ENCODE data around the gene POLR2F. TPM values are rescaled to one million over a fixed set of nuclear protein-coding genes. Genes with fewer than 3 reads are reported as not detected.
A peak's percentile ranks its signal among the peaks of the same experiment; 100 is the strongest.

POLR2F gene
- total and polyA plus RNA-seq, 9 of the 15 experiments (the other 6 are each of a cell fraction or from before 2014, with no cell fraction given), result 98.9 to 410 (median 168) TPM

DNA sequence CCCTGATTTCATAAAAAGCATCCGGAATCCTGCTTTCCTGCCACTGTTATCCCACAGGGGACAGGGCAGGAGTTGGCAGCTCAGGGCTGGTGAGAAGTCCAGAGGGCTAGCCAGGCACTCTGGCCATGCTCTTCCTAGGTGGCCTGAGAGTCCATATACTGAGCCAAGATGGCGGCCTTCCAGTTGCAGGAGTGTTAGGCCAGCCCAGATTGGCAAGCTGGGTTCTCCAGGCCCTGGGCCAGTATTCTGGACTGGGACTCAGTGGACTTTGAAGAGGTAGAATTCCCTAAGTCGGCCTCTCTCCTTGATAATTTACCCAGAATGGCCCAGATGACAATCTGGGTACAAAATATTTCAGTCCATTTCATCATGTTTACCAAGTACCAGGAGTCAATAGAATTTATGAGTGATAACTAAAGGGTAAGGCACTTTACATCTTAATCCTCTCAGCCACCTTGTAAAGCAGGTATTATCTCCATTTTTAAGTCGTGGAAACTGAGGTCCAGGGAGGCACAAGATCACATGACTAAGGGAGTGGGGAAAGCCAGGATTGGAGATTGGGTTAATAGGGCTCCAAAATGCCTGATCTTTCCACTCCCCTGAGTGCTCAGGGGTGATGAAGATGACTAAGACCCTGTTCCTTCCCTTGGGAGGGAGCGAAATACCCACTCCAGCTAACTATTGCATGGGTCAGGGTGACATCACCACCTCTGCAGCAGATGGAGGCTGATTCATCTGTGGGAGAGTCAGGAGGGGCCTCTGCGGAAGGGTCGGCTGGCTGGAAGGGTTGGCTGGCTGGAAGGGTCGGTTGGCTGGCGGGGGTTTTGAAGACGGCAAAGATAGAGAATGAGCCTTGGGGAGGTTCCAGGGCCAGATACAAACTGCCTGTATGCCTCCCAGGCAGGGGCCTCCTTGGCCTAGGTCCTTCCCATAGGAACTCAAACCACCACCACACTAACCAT lies 48.6 kb upstream of the POLR2F start (continued):
- TF ChIP-seq, protein P1, sequence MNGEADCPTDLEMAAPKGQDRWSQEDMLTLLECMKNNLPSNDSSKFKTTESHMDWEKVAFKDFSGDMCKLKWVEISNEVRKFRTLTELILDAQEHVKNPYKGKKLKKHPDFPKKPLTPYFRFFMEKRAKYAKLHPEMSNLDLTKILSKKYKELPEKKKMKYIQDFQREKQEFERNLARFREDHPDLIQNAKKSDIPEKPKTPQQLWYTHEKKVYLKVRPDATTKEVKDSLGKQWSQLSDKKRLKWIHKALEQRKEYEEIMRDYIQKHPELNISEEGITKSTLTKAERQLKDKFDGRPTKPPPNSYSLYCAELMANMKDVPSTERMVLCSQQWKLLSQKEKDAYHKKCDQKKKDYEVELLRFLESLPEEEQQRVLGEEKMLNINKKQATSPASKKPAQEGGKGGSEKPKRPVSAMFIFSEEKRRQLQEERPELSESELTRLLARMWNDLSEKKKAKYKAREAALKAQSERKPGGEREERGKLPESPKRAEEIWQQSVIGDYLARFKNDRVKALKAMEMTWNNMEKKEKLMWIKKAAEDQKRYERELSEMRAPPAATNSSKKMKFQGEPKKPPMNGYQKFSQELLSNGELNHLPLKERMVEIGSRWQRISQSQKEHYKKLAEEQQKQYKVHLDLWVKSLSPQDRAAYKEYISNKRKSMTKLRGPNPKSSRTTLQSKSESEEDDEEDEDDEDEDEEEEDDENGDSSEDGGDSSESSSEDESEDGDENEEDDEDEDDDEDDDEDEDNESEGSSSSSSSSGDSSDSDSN (IDR thresholded peaks at IDR 0.05; ENCODE audit: borderline replicate concordance in 1 of 2, low read depth in 2 of 2, low read length in 2 of 2), result 0 out of 4 replicates have a peak, but pooled peaks of 1 of the 2 experiments have one; percentile 44
- no peak; the same call in 1 of the 2 replicates for TF ChIP-seq HDAC8 (tag; IDR thresholded peaks at IDR 0.05)
- TF ChIP-seq, protein P2, sequence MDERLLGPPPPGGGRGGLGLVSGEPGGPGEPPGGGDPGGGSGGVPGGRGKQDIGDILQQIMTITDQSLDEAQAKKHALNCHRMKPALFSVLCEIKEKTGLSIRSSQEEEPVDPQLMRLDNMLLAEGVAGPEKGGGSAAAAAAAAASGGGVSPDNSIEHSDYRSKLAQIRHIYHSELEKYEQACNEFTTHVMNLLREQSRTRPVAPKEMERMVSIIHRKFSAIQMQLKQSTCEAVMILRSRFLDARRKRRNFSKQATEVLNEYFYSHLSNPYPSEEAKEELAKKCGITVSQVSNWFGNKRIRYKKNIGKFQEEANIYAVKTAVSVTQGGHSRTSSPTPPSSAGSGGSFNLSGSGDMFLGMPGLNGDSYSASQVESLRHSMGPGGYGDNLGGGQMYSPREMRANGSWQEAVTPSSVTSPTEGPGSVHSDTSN (CRISPR knock-in tag; IDR thresholded peaks at IDR 0.05; ENCODE audit: low read depth), result no peak
- TF ChIP-seq, protein P2 (tag; conservative IDR thresholded peaks at IDR 0.05; ENCODE audit: low read depth), result 0 out of 2 replicates have a peak, but pooled peaks have one; percentile 12
- TF ChIP-seq, protein P3, sequence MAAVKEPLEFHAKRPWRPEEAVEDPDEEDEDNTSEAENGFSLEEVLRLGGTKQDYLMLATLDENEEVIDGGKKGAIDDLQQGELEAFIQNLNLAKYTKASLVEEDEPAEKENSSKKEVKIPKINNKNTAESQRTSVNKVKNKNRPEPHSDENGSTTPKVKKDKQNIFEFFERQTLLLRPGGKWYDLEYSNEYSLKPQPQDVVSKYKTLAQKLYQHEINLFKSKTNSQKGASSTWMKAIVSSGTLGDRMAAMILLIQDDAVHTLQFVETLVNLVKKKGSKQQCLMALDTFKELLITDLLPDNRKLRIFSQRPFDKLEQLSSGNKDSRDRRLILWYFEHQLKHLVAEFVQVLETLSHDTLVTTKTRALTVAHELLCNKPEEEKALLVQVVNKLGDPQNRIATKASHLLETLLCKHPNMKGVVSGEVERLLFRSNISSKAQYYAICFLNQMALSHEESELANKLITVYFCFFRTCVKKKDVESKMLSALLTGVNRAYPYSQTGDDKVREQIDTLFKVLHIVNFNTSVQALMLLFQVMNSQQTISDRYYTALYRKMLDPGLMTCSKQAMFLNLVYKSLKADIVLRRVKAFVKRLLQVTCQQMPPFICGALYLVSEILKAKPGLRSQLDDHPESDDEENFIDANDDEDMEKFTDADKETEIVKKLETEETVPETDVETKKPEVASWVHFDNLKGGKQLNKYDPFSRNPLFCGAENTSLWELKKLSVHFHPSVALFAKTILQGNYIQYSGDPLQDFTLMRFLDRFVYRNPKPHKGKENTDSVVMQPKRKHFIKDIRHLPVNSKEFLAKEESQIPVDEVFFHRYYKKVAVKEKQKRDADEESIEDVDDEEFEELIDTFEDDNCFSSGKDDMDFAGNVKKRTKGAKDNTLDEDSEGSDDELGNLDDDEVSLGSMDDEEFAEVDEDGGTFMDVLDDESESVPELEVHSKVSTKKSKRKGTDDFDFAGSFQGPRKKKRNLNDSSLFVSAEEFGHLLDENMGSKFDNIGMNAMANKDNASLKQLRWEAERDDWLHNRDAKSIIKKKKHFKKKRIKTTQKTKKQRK (IDR thresholded peaks at IDR 0.05; ENCODE audit: borderline replicate concordance, low read depth, low read length), result no peak
